Suprapubic skin (tissue), 4 donors: ENCODE results near the gene ASPA. TPM values are rescaled to one million over a fixed set of nuclear protein-coding genes. Genes with fewer than 3 reads are reported as not detected.
A peak's percentile ranks its signal among the peaks of the same experiment; 100 is the strongest.

Source experiments
- DNase-seq, 2 donors: peaks; one replicate each; pipeline ENCODE4 v3.0.0-alpha.2; 2019; ENCODE audit warnings: low spot score in 2 of 2
- H3K27ac ChIP-seq: fragments of 200-600 bp; sonication (generic); one replicate; pipeline ENCODE4 v1.5.1; 2019
- H3K27me3 ChIP-seq: fragments of 200-600 bp; sonication (generic); one replicate; pipeline ENCODE4 v1.5.1; 2019
- H3K36me3 ChIP-seq: fragments of 200-600 bp; sonication (generic); one replicate; pipeline ENCODE4 v1.5.1; 2019
- H3K4me1 ChIP-seq: fragments of 200-600 bp; sonication (generic); one replicate; pipeline ENCODE4 v1.5.1; 2019
- H3K4me3 ChIP-seq: fragments of 200-600 bp; sonication (generic); one replicate; pipeline ENCODE4 v1.5.1; 2019; ENCODE audit warnings: mild to moderate bottlenecking
- H3K9me3 ChIP-seq: fragments of 200-600 bp; sonication (generic); one replicate; pipeline ENCODE4 v1.5.1; 2019
- EP300 ChIP-seq: sonication (generic); formaldehyde crosslinking; IDR thresholded peaks from one replicate; pipeline ENCODE4 v1.6.1; 2017; ENCODE audit warnings: antibody characterized with exemption
- POLR2A ChIP-seq, 2 donors: fragments of 450-650 bp; IDR thresholded peaks; one replicate each; pipeline ENCODE4 v1.6.1; 2017; ENCODE audit warnings: antibody characterized with exemption in 2 of 2, mild to moderate bottlenecking in 2 of 2, moderate library complexity in 2 of 2
- POLR2AphosphoS5 ChIP-seq, 3 donors: sonication (generic); formaldehyde crosslinking; IDR thresholded peaks; one replicate each; pipeline ENCODE4 v1.6.1; 2017; ENCODE audit warnings: antibody characterized with exemption in 3 of 3
- WGBS: methylation state at CpG from one replicate; pipeline ENCODE4 v1.1.5; 2018; 5-methylcytosine and 5-hydroxymethylcytosine counted together
- total RNA-seq, 4 donors: library from RNA; depleted of rRNA; stranded (reverse); fragments of >200 nt; gene quantifications; one replicate each; pipeline ENCODE4 v1.1.0, GENCODE V29; 2016
- TF ChIP-seq, protein P1 (sequence below), 2 donors: fragments of 200-600 bp in 1 of 2; fragments of 450-650 bp in 1 of 2; sonication (generic) in 1 of 2; IDR thresholded peaks; one replicate each; pipeline ENCODE4 v1.5.1; 2016 to 2019; ENCODE audit warnings: antibody characterized with exemption in 2 of 2, mild to moderate bottlenecking in 1 of 2, moderate library complexity in 1 of 2

The ASPA gene
- total RNA-seq, 4 donors from 2014 or later = 0.98 to 5.4 (median 1.8) TPM

DNA sequence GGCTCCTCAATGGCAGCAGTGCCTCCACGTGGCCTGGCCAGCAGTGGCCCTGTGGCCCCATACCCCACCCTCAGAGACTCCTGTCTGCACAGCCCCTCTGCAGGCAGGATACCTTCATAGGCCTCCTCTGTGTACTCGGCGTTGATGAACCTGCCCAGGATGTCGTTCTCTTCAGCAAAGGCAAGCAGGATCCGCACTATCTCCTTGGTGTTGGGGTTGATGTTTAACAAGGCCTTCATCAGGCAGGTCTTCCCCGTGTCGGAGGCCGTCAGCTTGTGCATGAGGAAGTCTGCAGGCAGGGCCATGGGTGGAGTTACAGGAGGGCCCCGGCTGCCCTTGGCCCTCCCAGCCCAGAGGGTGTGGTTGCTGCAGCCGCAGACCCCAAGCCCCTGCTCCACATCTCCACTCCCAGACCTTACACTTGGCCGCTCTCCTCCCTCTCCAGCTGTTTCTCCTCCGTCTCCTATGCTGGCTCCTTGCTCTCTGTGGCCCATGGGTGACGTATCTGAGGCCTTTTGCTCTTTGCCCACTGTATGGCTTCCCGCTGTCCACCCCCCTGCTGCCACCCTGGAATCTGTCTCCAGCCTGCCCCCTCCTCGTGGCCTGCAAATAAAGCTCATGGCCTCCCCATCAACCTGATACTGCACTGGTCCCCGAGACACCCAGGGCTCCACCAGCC lies 66.8 kb downstream of the ASPA start:
- H3K36me3 ChIP-seq = peaks cover 11% of the 10 kb centered on the region
- H3K4me1 ChIP-seq = no peaks in the 10 kb centered on the region
- 85% methylated on average over 13 of the region's 16 CpGs for WGBS
- TF ChIP-seq POLR2A (IDR thresholded peaks at IDR 0.05) = no peak
- TF ChIP-seq, protein P1, sequence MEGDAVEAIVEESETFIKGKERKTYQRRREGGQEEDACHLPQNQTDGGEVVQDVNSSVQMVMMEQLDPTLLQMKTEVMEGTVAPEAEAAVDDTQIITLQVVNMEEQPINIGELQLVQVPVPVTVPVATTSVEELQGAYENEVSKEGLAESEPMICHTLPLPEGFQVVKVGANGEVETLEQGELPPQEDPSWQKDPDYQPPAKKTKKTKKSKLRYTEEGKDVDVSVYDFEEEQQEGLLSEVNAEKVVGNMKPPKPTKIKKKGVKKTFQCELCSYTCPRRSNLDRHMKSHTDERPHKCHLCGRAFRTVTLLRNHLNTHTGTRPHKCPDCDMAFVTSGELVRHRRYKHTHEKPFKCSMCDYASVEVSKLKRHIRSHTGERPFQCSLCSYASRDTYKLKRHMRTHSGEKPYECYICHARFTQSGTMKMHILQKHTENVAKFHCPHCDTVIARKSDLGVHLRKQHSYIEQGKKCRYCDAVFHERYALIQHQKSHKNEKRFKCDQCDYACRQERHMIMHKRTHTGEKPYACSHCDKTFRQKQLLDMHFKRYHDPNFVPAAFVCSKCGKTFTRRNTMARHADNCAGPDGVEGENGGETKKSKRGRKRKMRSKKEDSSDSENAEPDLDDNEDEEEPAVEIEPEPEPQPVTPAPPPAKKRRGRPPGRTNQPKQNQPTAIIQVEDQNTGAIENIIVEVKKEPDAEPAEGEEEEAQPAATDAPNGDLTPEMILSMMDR (IDR thresholded peaks at IDR 0.05) = no peak
- TF ChIP-seq POLR2AphosphoS5 (IDR thresholded peaks at IDR 0.05) = no peak
- no peak for TF ChIP-seq EP300
- H3K27me3 ChIP-seq = no peaks in the 10 kb centered on the region
- DNase-seq = peak in 1 of 2 donors; percentile 45
- H3K4me3 ChIP-seq = no peak overlapping the region
- H3K27ac ChIP-seq = no peak overlapping the region
- no peaks in the 10 kb centered on the region for H3K9me3 ChIP-seq

DNA sequence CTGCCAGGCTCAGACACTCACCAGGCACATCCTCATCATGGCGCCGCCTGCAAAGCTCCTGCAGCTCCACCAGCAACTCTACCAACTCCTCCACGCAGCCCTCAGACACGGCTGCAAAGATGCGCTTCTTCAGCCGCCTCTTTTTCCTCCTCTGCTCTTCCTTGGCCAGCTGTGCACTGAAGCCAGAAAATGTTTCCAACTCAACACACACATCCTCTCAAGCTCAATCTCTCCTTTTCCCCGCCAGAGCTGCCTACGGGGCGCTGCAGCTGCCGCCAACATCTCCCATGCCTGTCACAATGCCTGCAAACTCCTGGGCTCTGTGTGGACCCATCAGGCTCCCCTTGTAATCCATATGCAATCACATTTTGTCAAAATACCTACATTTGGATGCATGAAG lies 67.7 kb downstream of the ASPA start:
- H3K36me3 ChIP-seq = peaks cover 11% of the 10 kb centered on the region
- no peaks in the 10 kb centered on the region for H3K9me3 ChIP-seq
- DNase-seq = no peak
- no peak overlapping the region for H3K4me3 ChIP-seq
- no peaks in the 10 kb centered on the region for H3K4me1 ChIP-seq
- TF ChIP-seq EP300 = no peak
- no peak for TF ChIP-seq POLR2AphosphoS5 (IDR thresholded peaks at IDR 0.05)
- TF ChIP-seq, protein P1 (IDR thresholded peaks at IDR 0.05) = no peak
- TF ChIP-seq POLR2A (IDR thresholded peaks at IDR 0.05) = no peak
- no peak overlapping the region for H3K27ac ChIP-seq
- WGBS = 87% methylated on average over 10 of the region's 10 CpGs
- H3K27me3 ChIP-seq = no peaks in the 10 kb centered on the region

DNA sequence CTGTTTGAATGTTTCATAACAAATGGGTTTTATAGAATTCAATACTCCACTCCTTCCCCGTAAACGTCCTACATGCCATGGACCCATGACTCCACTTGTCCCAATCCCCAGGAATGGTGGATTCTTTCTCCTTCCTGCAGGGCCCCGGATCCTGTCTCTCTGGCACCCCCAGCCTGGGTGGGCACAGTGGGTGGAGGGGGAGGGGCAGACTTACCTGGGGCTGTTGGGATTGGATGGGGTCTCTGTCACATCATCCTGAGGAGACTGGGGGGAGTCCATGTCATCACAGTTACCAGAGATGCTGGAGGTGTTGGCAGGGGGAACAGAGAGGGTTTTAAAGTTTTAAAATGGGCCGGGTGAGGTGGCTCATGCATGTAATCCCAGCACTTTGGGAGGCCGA lies 68.6 kb downstream of the ASPA start:
- H3K27ac ChIP-seq = no peak overlapping the region
- WGBS = 83% methylated on average over 5 of the region's 5 CpGs
- no peak for TF ChIP-seq POLR2AphosphoS5 (IDR thresholded peaks at IDR 0.05)

DNA sequence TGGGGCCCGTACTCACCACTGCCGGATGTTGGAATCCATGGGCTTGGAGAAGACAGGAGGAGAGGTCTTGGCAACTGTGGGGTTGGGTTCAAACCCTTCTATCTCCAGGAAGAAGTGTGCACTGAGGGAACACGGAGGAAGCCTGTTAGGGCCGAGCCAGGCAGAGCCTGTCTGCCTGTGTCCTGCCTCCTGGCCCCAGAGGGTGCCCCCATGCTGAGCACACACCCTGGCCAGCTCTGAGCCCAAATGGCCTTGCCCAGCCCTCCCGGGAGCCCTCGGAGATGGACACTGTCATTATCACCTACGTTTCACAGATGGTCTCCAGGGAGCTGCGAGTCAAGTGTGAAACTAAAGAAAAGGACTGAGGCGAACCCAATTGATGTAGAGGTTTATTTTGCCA lies 69.4 kb downstream of the ASPA start:
- DNase-seq = no peak
- Histone ChIP-seq H3K27me3 (no peaks in the 10 kb centered on the region), H3K4me1 (no peaks in the 10 kb centered on the region), H3K36me3 (peaks cover 11% of the 10 kb centered on the region), H3K9me3 (no peaks in the 10 kb centered on the region), H3K4me3 (no peak overlapping the region), H3K27ac (no peak overlapping the region)
- WGBS = 73% methylated on average over 5 of the region's 9 CpGs
- TF ChIP-seq POLR2A (IDR thresholded peaks at IDR 0.05) (no peak), POLR2AphosphoS5 (IDR thresholded peaks at IDR 0.05) (no peak), EP300 (no peak)
- TF ChIP-seq, protein P1 (IDR thresholded peaks at IDR 0.05) = no peak

More for the DNA sequence above, 68.6 kb downstream of the ASPA start:
- no peak for DNase-seq
- Histone ChIP-seq H3K36me3 (peaks cover 11% of the 10 kb centered on the region), H3K9me3 (no peaks in the 10 kb centered on the region), H3K4me1 (no peaks in the 10 kb centered on the region), H3K4me3 (no peak overlapping the region), H3K27me3 (no peaks in the 10 kb centered on the region)

DNA sequence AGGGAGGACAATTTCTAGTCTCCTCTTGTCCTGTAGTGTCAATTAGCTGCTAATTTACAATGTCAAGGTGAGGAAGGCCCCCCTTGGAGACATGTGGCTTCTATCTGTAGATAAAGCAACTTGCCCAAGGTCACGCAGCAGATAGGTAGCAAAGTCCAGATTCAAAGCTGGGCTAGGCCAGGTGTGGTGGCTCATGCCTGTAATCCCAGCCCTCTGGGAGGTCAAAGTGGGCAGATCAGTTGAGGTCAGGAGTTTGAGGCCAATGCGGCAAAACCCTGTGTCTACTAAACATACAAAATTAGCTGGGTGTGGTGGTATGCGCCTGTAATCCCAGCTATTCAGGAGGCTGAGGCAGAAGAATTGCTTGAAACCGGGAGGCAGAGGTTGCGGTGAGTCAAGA lies 70.7 kb downstream of the ASPA start:
- Histone ChIP-seq H3K27me3 (no peaks in the 10 kb centered on the region), H3K36me3 (peaks cover 8% of the 10 kb centered on the region), H3K9me3 (no peaks in the 10 kb centered on the region), H3K4me1 (no peaks in the 10 kb centered on the region), H3K4me3 (no peak overlapping the region), H3K27ac (no peak overlapping the region)
- peak in 1 of 2 donors; percentile 13 for DNase-seq
- 96% methylated on average over 5 of the region's 5 CpGs for WGBS
- TF ChIP-seq, protein P1 (IDR thresholded peaks at IDR 0.05) = no peak
- TF ChIP-seq EP300 (no peak), POLR2A (IDR thresholded peaks at IDR 0.05) (no peak), POLR2AphosphoS5 (IDR thresholded peaks at IDR 0.05) (no peak)
